ENCODE results near the gene EPHB2.
"Not testable (repeated sequence)": the region's sequence is repeated elsewhere in the genome, so short reads cannot be mapped to it uniquely, and the experiment has no call there.

The EPHB2 gene

DNA sequence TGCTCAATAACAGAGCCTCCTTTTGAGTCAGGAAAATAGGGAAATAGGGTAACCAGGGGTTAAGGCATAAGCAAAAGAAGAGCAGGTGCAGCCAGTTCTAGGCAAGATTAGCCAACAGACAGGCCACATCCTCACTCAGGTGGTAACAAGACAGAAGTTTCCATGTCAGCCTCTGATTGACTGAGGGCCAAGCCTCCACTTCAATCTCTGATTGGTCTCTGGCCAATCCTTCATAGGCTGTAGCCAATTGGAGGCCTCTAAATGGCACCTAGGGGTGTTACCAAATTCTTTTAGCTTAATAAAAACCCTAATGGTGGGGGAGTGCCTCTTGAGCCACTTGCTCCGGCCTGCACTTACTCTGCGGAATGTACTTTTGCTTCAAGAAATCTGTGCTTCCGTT, 224.8 kb downstream of the EPHB2 start:
- ChIA-PET CTCF (no interaction called here), POLR2A (no interaction called here)
- DNase-seq, result no peak
- 100% methylated on average over 3 of the region's 3 CpGs for WGBS (ENCODE audit: insufficient coverage)
- no peaks in the 10 kb centered on the region for H3K4me1 ChIP-seq (ENCODE audit: control extremely low read depth in 1 of 4, control insufficient read depth in 4 of 4, insufficient read depth in 4 of 4, low read length in 3 of 4)
- H3K36me3 ChIP-seq (ENCODE audit: control insufficient read depth in 4 of 4, insufficient read depth in 4 of 4, low read length in 3 of 4), result no peaks in the 10 kb centered on the region
- H3K9me3 ChIP-seq (ENCODE audit: control extremely low read depth in 1 of 5, control insufficient read depth in 4 of 5, insufficient read depth in 2 of 5, low read depth in 1 of 5, low read length in 4 of 5), result peaks cover 0 to 7% (median 4%) of the 10 kb centered on the region in 5 experiments
- no peak overlapping the region for H3K27ac ChIP-seq (ENCODE audit: insufficient read depth in 1 of 2, low read depth in 1 of 2, low read length in 2 of 2, poor library complexity in 1 of 2, severe bottlenecking in 2 of 2)
- H3K4me3 ChIP-seq (ENCODE audit: control insufficient read depth in 1 of 7, extremely low read depth in 1 of 7, insufficient read depth in 4 of 7, low read depth in 2 of 7, low read length in 6 of 7), result no peak overlapping the region
- no peaks in the 10 kb centered on the region for H3K27me3 ChIP-seq (replicated peaks in 2 of 5; ENCODE audit: control insufficient read depth in 4 of 5, insufficient read depth in 5 of 5, low read length in 4 of 5)

DNA sequence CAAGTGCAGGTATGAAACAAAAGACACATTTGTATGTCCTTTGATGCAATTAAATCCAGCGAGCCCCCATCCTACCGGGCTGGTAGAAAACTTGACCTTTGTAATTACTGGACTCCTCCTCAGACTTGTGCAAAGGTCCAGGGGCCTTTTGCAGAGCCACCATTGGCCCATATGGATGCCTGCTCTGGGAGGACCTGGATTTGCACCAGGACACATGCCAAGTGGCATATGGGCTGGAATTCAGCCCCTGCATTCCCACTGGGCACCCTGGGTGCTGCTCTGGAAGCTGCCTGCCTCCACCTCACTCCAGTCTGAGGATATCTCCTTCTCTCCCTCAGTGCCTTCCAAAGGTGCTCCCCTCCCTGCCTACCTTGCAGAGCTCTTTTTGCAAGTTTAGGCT, 226.0 kb downstream of the EPHB2 start:
- Histone ChIP-seq H3K9me3 (ENCODE audit: control extremely low read depth in 1 of 5, control insufficient read depth in 4 of 5, insufficient read depth in 2 of 5, low read depth in 1 of 5, low read length in 4 of 5) (peaks cover 1 to 18% (median 4%) of the 10 kb centered on the region in 5 experiments), H3K4me3 (ENCODE audit: control insufficient read depth in 1 of 7, extremely low read depth in 1 of 7, insufficient read depth in 4 of 7, low read depth in 2 of 7, low read length in 6 of 7) (no peak overlapping the region), H3K27me3 (replicated peaks in 2 of 5; ENCODE audit: control insufficient read depth in 4 of 5, insufficient read depth in 5 of 5, low read length in 4 of 5) (no peaks in the 10 kb centered on the region), H3K4me1 (ENCODE audit: control extremely low read depth in 1 of 4, control insufficient read depth in 4 of 4, insufficient read depth in 4 of 4, low read length in 3 of 4) (no peaks in the 10 kb centered on the region), H3K27ac (ENCODE audit: insufficient read depth in 1 of 2, low read depth in 1 of 2, low read length in 2 of 2, poor library complexity in 1 of 2, severe bottlenecking in 2 of 2) (no peak overlapping the region), H3K36me3 (ENCODE audit: control insufficient read depth in 4 of 4, insufficient read depth in 4 of 4, low read length in 3 of 4) (no peaks in the 10 kb centered on the region)
- DNase-seq, result no peak
- WGBS (ENCODE audit: insufficient coverage), result 48% methylated on average over 2 of the region's 2 CpGs
- POLR2A ChIA-PET, result no interaction called here
- CTCF ChIA-PET, result no interaction called here

DNA sequence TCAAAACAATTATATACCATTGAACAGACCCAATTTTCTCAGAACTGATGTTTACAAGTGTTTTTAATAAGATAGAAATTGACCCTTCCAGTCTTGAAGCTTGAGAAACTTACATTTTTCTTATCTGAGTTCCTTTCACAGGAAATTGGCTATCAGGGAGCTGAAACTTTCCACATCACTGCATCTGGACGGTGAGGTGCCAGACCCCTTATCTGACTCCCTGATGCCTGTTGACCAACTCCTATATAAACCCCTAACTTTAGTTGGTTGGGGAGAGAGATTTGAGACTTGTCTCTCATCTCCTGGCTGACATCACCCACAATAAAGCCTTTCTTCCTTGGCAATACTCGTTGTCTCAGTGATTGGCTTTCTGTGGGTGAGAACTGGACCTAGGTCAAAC, 230.6 kb downstream of the EPHB2 start:
- 80% methylated on average over 1 of the region's 2 CpGs for WGBS (ENCODE audit: insufficient coverage)
- no peak for DNase-seq
- Histone ChIP-seq H3K27me3 (replicated peaks in 2 of 5; ENCODE audit: control insufficient read depth in 4 of 5, insufficient read depth in 5 of 5, low read length in 4 of 5) (peaks cover 0 to 4% (median 0%) of the 10 kb centered on the region in 5 experiments), H3K27ac (ENCODE audit: insufficient read depth in 1 of 2, low read depth in 1 of 2, low read length in 2 of 2, poor library complexity in 1 of 2, severe bottlenecking in 2 of 2) (no peak overlapping the region), H3K4me3 (ENCODE audit: control insufficient read depth in 1 of 7, extremely low read depth in 1 of 7, insufficient read depth in 4 of 7, low read depth in 2 of 7, low read length in 6 of 7) (no peak overlapping the region), H3K36me3 (ENCODE audit: control insufficient read depth in 4 of 4, insufficient read depth in 4 of 4, low read length in 3 of 4) (no peaks in the 10 kb centered on the region), H3K4me1 (ENCODE audit: control extremely low read depth in 1 of 4, control insufficient read depth in 4 of 4, insufficient read depth in 4 of 4, low read length in 3 of 4) (no peaks in the 10 kb centered on the region), H3K9me3 (ENCODE audit: control extremely low read depth in 1 of 5, control insufficient read depth in 4 of 5, insufficient read depth in 2 of 5, low read depth in 1 of 5, low read length in 4 of 5) (peaks cover 2 to 18% (median 4%) of the 10 kb centered on the region in 5 experiments)
- ChIA-PET POLR2A (no interaction called here), CTCF (interaction anchor here (0.7 kb wide), 1 partner anchor 184 kb away, joined by 3 read pairs; no protein-coding TSS in a partner anchor)

DNA sequence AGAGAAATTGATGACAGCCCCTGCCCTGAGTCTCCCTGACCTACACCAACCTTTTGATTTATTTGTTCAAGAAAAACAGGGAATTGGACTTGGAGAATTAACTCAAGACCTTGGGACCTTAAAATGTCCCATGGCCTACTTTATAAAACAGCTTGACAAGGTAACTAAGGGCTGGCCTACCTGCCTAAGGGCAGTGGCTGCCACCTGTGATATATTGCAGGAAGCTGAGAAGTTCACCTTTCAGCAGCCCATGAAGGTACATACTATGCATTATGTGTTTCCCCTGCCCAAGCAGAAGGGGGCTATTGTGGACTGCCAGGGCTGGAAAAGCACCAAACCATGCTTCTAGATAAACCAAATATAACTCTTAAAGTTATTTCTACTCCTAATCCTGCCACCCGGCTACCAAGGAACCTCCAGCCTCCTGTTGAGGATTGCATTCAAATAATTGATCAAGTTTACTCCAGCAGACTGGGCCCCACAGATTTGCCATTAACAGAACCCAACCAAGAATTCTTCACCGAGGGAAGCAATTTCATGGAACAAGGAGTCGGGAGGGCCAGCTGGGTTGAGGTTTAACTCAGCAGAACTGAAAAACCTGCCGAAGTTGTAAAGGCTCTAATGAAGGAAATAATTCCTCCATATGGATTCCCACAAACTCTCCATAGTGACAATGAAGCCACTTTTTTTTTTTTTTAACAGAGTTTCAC, 233.9 kb downstream of the EPHB2 start:
- CTCF ChIA-PET, result no interaction called here
- H3K9me3 ChIP-seq (ENCODE audit: control extremely low read depth in 1 of 5, control insufficient read depth in 4 of 5, insufficient read depth in 2 of 5, low read depth in 1 of 5, low read length in 4 of 5), result peaks cover 2 to 18% (median 4%) of the 10 kb centered on the region in 5 experiments
- no peaks in the 10 kb centered on the region for H3K36me3 ChIP-seq (ENCODE audit: control insufficient read depth in 4 of 4, insufficient read depth in 4 of 4, low read length in 3 of 4)
- no peak overlapping the region for H3K27ac ChIP-seq (ENCODE audit: insufficient read depth in 1 of 2, low read depth in 1 of 2, low read length in 2 of 2, poor library complexity in 1 of 2, severe bottlenecking in 2 of 2)
- no peak overlapping the region for H3K4me3 ChIP-seq (ENCODE audit: control insufficient read depth in 1 of 7, extremely low read depth in 1 of 7, insufficient read depth in 4 of 7, low read depth in 2 of 7, low read length in 6 of 7)
- H3K27me3 ChIP-seq (replicated peaks in 2 of 5; ENCODE audit: control insufficient read depth in 4 of 5, insufficient read depth in 5 of 5, low read length in 4 of 5), result peaks cover under 1 to 12% (median 5%) of the 10 kb centered on the region in 5 experiments
- POLR2A ChIA-PET, result no interaction called here
- no peak for DNase-seq
- no peaks in the 10 kb centered on the region for H3K4me1 ChIP-seq (ENCODE audit: control extremely low read depth in 1 of 4, control insufficient read depth in 4 of 4, insufficient read depth in 4 of 4, low read length in 3 of 4)
- 95% methylated on average over 3 of the region's 4 CpGs for WGBS (ENCODE audit: insufficient coverage)

DNA sequence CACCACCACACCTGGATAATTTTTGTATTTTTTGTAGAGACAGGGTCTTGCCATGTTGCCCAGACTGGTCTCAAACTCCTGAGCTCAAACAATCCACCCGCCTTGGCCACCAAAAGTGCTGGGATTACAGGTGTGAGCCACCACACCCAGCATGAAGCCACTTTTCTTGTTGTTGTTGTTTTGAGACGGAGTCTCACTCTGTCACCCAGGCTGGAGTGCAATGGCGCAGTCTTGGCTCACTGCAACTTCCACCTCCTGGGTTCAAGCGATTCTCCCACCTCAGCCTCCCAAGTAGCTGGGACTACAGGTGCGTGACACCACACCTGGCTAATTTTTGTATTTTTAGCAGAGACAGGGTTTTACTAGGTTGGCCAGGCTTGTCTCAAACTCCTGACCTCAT, 234.5 kb downstream of the EPHB2 start:
- H3K4me1 ChIP-seq (ENCODE audit: control extremely low read depth in 1 of 4, control insufficient read depth in 4 of 4, insufficient read depth in 4 of 4, low read length in 3 of 4); CTCF ChIA-PET; POLR2A ChIA-PET; DNase-seq; H3K27ac ChIP-seq (ENCODE audit: insufficient read depth in 1 of 2, low read depth in 1 of 2, low read length in 2 of 2, poor library complexity in 1 of 2, severe bottlenecking in 2 of 2); H3K36me3 ChIP-seq (ENCODE audit: control insufficient read depth in 4 of 4, insufficient read depth in 4 of 4, low read length in 3 of 4); H3K4me3 ChIP-seq (ENCODE audit: control insufficient read depth in 1 of 7, extremely low read depth in 1 of 7, insufficient read depth in 4 of 7, low read depth in 2 of 7, low read length in 6 of 7): not testable (repeated sequence)
- peaks cover 7 to 13% (median 8%) of the 10 kb centered on the region in 5 experiments for H3K27me3 ChIP-seq (replicated peaks in 2 of 5; ENCODE audit: control insufficient read depth in 4 of 5, insufficient read depth in 5 of 5, low read length in 4 of 5)
- 88% methylated on average over 5 of the region's 5 CpGs for WGBS (ENCODE audit: insufficient coverage)
- peaks cover 0 to 12% (median 2%) of the 10 kb centered on the region in 5 experiments for H3K9me3 ChIP-seq (ENCODE audit: control extremely low read depth in 1 of 5, control insufficient read depth in 4 of 5, insufficient read depth in 2 of 5, low read depth in 1 of 5, low read length in 4 of 5)

DNA sequence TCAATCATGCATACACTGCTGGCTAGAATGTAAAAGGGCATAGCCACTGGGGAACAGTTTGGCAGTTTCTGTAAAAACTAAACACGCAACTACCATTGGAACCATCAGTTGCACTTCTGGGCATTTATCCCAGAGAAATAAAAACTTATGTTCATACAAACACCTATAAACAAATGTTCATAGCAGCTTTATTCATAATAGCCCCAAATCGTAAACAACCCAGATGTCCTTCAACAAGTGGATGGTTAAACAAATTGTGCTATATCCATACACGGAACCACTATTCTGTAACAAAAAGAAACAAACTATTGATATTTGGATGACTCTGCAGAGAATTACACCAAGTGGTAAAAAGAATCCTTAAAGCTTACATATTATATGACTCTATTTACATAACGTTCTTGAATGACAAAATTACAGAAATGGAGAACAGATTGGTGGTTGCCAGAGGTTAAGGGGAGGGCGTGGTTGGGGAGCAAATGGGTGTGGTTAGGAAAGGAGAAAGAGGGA, 239.2 kb downstream of the EPHB2 start:
- H3K4me3 ChIP-seq (ENCODE audit: control insufficient read depth in 1 of 7, extremely low read depth in 1 of 7, insufficient read depth in 4 of 7, low read depth in 2 of 7, low read length in 6 of 7), result no peak overlapping the region
- H3K4me1 ChIP-seq (ENCODE audit: control extremely low read depth in 1 of 4, control insufficient read depth in 4 of 4, insufficient read depth in 4 of 4, low read length in 3 of 4), result peaks cover 0 to 9% (median 6%) of the 10 kb centered on the region in 4 experiments
- H3K36me3 ChIP-seq (ENCODE audit: control insufficient read depth in 4 of 4, insufficient read depth in 4 of 4, low read length in 3 of 4), result no peaks in the 10 kb centered on the region
- DNase-seq, result no peak
- peaks cover 12 to 56% (median 26%) of the 10 kb centered on the region in 5 experiments for H3K27me3 ChIP-seq (replicated peaks in 2 of 5; ENCODE audit: control insufficient read depth in 4 of 5, insufficient read depth in 5 of 5, low read length in 4 of 5)
- POLR2A ChIA-PET, result no interaction called here
- no CpG with 5 or more reads among the region's 5 CpGs for WGBS (ENCODE audit: insufficient coverage)
- no peaks in the 10 kb centered on the region for H3K9me3 ChIP-seq (ENCODE audit: control extremely low read depth in 1 of 5, control insufficient read depth in 4 of 5, insufficient read depth in 2 of 5, low read depth in 1 of 5, low read length in 4 of 5)
- no peak overlapping the region for H3K27ac ChIP-seq (ENCODE audit: insufficient read depth in 1 of 2, low read depth in 1 of 2, low read length in 2 of 2, poor library complexity in 1 of 2, severe bottlenecking in 2 of 2)
- CTCF ChIA-PET, result no interaction called here

DNA sequence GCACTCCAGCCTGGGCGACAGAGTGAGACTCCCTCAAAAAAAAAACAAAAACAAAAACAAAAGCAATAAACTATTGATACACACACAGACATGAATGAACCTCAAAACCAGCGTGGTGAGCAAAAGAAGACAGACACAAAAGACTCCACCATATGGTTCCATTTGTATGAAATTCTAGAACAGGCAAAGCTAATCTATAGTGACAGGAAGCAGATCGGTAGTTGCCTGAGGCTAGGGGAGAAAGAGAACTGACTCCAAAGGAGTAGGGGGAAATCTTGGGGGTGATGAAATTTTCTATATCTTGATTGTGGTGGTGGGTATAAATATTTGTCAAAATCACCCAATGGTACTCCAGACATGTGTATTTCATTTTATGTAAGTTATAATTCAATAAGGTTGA, 241.2 kb downstream of the EPHB2 start:
- no peak overlapping the region for H3K27ac ChIP-seq (ENCODE audit: insufficient read depth in 1 of 2, low read depth in 1 of 2, low read length in 2 of 2, poor library complexity in 1 of 2, severe bottlenecking in 2 of 2)
- H3K27me3 ChIP-seq (replicated peaks in 2 of 5; ENCODE audit: control insufficient read depth in 4 of 5, insufficient read depth in 5 of 5, low read length in 4 of 5), result peaks cover 13 to 72% (median 33%) of the 10 kb centered on the region in 5 experiments
- POLR2A ChIA-PET, result no interaction called here
- WGBS (ENCODE audit: insufficient coverage), result 83% methylated on average over 1 of the region's 3 CpGs
- H3K4me3 ChIP-seq (ENCODE audit: control insufficient read depth in 1 of 7, extremely low read depth in 1 of 7, insufficient read depth in 4 of 7, low read depth in 2 of 7, low read length in 6 of 7), result no peak overlapping the region
- CTCF ChIA-PET, result interaction anchor here (0.7 kb wide), 1 partner anchor 52 kb away, joined by 3 read pairs; no protein-coding TSS in a partner anchor
- H3K36me3 ChIP-seq (ENCODE audit: control insufficient read depth in 4 of 4, insufficient read depth in 4 of 4, low read length in 3 of 4), result no peaks in the 10 kb centered on the region
- no peaks in the 10 kb centered on the region for H3K9me3 ChIP-seq (ENCODE audit: control extremely low read depth in 1 of 5, control insufficient read depth in 4 of 5, insufficient read depth in 2 of 5, low read depth in 1 of 5, low read length in 4 of 5)
- H3K4me1 ChIP-seq (ENCODE audit: control extremely low read depth in 1 of 4, control insufficient read depth in 4 of 4, insufficient read depth in 4 of 4, low read length in 3 of 4), result peaks cover 0 to 9% (median 6%) of the 10 kb centered on the region in 4 experiments
- no peak for DNase-seq
